AG09309 (cell line): ENCODE measurements around the gene DNAH5.
"Not testable (repeated sequence)": the region's sequence is repeated elsewhere in the genome, so short reads cannot be mapped to it uniquely, and the experiment has no call there.

ENCODE experiments used
- DNase-seq: peaks from one replicate; pipeline ENCODE4 v3.0.0-alpha.2; 2010; ENCODE audit warnings: low read depth
- H3K4me3 ChIP-seq: 2 replicates; pipeline ENCODE4 v1.5.1; 2011; ENCODE audit warnings: mild to moderate bottlenecking, low read depth, low read length, moderate library complexity; ENCODE audit not compliant: control insufficient read depth
- TF ChIP-seq, protein P1 (sequence below): IDR thresholded peaks from 2 replicates; pipeline ENCODE4 v1.5.1; 2011; ENCODE audit warnings: mild to moderate bottlenecking, low read depth, low read length, inconsistent platforms; ENCODE audit not compliant: insufficient read depth, control insufficient read depth; ENCODE audit errors: missing control alignments

DNAH5 gene

DNA sequence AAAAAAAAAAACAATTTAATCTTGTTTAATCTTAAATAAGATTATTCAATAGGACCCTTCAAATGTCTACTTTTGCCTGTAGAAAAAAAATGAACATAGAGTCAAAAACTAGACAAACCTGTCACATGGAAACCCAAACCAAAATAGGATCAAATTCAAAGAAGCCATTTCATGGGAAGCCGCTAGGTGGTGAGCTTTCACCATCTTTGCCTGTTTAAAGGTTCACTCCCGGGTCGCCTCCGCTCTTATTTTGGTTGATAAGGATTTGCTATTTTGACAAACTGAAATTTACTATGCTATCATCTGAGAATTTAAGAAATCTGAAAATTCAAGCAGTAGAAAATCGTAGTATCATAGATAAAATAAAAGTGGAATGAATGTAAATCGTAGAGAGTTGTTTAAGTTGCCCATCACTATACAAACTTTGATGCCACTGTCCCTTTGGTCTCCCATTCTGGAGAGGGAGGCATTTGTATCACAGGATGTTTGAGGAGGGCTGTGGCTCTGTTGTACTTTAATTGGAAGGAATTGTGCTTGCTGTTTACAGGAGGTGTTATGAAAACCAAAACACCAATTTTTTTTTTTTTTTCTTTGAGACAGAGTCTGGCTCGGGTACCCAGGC, 43.5 kb upstream of the DNAH5 start:
- TF ChIP-seq, protein P1, sequence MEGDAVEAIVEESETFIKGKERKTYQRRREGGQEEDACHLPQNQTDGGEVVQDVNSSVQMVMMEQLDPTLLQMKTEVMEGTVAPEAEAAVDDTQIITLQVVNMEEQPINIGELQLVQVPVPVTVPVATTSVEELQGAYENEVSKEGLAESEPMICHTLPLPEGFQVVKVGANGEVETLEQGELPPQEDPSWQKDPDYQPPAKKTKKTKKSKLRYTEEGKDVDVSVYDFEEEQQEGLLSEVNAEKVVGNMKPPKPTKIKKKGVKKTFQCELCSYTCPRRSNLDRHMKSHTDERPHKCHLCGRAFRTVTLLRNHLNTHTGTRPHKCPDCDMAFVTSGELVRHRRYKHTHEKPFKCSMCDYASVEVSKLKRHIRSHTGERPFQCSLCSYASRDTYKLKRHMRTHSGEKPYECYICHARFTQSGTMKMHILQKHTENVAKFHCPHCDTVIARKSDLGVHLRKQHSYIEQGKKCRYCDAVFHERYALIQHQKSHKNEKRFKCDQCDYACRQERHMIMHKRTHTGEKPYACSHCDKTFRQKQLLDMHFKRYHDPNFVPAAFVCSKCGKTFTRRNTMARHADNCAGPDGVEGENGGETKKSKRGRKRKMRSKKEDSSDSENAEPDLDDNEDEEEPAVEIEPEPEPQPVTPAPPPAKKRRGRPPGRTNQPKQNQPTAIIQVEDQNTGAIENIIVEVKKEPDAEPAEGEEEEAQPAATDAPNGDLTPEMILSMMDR: peak; percentile 82
- no peak overlapping the region for H3K4me3 ChIP-seq
- no peak for DNase-seq

DNA sequence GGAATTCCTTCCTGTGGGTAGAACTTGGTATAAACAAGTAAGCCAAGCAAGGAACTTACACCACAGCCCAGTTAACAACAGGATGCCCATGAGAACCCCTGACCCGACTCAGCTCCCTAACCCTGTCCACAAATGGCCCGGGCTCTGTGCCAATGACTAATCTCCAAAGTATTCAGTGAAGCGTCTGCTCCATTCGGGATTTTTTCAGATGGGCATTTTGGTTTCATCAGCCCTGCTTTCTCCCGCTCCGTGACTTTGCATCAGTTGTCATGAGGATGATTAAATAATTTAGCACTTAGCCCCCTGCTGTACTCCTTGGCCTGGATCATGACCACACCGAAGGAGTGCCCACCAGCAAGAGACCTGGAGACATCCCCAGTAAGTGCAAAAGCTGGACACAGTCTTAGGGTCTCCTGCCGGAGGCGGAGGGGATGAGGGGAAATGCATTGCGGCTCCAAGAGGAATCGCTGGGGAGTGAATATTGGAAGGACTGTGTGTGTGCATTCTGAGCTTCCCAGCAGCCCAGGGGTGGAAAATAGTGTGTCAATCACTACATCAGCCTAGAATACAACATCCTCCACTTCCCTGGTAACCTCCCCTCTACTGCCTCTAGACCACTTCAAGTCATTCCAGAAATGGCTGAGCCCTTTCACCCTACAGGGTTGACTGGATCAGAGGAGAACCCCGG, 41.4 kb upstream of the DNAH5 start:
- TF ChIP-seq, protein P1: no peak
- DNase-seq: peak; percentile 57
- H3K4me3 ChIP-seq: peak overlapping the region; percentile 3; the same call in 1 of the 2 replicates

DNA sequence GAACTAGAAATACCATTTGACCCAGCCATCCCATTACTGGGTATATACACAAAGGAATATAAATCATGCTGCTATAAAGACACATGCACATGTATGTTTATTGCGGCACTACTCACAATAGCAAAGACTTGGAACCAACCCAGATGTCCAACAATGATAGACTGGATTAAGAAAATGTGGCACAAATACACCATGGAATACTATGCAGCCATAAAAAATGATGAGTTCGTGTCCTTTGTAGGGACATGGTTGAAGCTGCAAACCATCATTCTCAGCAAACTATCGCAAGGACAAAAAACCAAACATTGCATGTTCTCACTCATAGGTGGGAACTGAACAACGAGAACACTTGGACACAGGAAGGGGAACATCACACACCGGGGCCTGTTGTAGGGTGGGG, 40.4 kb upstream of the DNAH5 start:
- DNase-seq, H3K4me3 ChIP-seq: not testable (repeated sequence)

DNA sequence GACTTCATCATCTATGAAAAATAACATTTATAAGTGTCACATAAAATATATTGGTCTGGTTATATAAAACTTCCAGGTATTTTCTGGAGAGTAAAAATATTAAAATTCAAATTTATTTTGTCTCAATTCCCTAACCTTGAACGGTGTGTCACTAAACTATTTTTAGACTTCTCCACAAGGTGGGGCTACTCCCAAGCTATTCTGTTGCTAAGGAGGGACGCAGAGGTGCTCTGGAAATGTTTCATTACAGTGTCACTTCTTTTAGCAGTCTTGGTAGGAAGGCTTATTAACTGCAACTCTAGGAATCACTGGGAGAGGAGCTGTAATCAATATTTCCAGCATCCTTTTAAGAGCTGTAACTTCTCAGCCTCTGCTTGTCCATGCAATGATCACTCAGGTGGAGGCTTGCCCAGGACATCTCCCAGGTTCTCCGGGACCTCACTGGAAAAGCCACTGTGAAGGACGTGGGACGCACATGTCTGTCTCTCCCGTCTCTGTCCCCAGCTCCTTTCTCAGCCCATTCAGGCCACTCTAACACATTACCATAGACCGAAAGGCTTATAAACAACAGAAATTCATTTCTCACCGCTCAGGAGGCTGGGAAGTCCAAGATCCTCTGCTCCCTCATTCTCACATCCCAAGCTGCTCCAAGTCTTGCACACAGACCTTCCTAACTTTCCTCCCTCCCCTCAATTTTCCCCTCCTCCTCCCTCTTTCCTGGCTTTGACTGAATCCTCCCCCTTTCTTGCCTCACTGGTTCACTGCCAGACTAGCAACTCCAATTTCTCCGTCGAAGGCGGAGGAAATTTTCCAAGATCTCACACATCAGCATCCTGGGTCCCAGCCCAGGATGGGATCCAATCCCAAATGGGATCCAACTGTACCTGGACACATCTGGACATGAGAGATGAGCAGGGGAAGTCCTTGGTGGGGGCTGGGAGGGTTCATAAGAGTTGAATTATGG, 32.7 kb upstream of the DNAH5 start:
- DNase-seq: no peak
- TF ChIP-seq, protein P1: peak; percentile 56
- H3K4me3 ChIP-seq: no peak overlapping the region

DNA sequence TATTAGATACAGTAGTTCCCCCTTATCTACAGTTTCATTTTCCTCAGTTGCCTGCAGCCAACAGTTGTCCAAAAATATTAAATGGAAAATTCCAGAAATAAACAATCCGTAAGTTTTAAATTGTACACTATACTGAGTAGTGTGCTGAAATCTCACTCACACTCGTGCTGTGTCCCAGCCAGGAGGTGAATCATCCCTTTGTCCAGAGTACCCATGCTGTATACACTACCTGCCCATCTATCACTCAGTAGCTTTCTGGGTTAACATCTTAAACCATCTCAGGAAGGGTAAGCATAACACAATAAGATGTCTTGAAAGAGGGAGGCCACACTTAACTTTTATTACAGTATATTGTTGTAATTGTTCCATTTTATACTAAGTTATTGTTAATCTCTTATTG, 31.7 kb upstream of the DNAH5 start:
- DNase-seq: no peak
- TF ChIP-seq, protein P1: no peak
- no peak overlapping the region for H3K4me3 ChIP-seq

DNA sequence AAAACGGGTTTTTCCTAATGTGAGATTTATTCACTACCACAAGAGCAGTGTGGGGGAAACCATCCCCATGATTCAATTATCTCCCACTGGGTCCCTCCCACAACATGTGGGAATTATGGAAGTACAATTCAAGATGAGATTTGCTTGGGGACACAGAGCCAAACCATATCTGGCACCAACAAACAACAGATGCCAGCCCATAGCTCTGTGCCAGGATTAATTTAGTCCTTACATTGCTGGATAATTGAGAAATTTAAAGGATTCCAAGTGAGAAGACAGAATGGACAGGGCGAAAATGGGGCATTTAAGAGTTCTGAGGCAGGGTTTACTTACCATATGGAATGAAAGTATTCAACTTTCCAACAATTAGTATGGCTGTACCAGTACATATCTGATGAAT, 30.8 kb upstream of the DNAH5 start:
- DNase-seq: no peak
- TF ChIP-seq, protein P1: no peak
- H3K4me3 ChIP-seq: no peak overlapping the region
